ENCODE results near the gene R3HDM2.

R3HDM2 gene

DNA sequence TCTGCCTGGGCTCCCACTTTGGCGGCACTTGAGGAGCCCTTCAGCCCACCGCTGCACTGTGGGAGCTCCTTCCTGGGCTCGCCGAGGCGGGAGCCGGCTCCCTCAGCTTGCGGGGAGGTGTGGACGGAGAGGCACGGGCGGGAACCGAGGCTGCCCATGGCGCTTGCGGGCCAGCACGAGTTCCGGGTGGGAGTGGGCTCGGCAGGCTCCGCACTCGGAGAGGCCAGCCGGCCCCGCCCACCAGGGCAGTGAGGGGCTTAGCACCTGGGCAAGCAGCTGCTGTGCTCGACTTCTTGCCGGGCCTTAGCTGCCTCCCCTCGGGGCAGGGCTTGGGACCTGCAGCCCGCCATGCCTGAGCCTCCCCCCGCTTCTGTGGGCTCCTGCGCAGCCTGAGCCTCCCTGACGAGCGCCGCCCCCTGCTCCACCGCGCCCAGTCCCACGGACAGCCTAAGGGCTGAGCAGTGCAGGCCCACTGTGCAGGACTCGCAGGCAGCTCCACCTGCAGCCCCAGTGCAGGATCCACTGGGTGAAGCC is 44.6 kb downstream of the R3HDM2 start:
- Histone ChIP-seq H3K36me3 (ENCODE audit: control insufficient read depth in 4 of 4, insufficient read depth in 4 of 4, low read length in 3 of 4) (peaks cover 0 to 8% (median 3%) of the 10 kb centered on the region in 4 experiments), H3K27ac (ENCODE audit: insufficient read depth in 1 of 2, low read depth in 1 of 2, low read length in 2 of 2, poor library complexity in 1 of 2, severe bottlenecking in 2 of 2) (no peak overlapping the region), H3K9me3 (ENCODE audit: control extremely low read depth in 1 of 5, control insufficient read depth in 4 of 5, insufficient read depth in 2 of 5, low read depth in 1 of 5, low read length in 4 of 5) (no peaks in the 10 kb centered on the region), H3K27me3 (replicated peaks in 2 of 5; ENCODE audit: control insufficient read depth in 4 of 5, insufficient read depth in 5 of 5, low read length in 4 of 5) (no peaks in the 10 kb centered on the region), H3K4me3 (ENCODE audit: control insufficient read depth in 1 of 7, extremely low read depth in 1 of 7, insufficient read depth in 4 of 7, low read depth in 2 of 7, low read length in 6 of 7) (no peak overlapping the region), H3K4me1 (ENCODE audit: control extremely low read depth in 1 of 4, control insufficient read depth in 4 of 4, insufficient read depth in 4 of 4, low read length in 3 of 4) (no peaks in the 10 kb centered on the region)
- POLR2A ChIA-PET = interaction anchor here (0.6 kb wide), 1 partner anchor 195 kb away, joined by 3 read pairs; no protein-coding TSS in a partner anchor
- WGBS (ENCODE audit: insufficient coverage) = 98% methylated on average over 21 of the region's 33 CpGs
- CTCF ChIA-PET = interaction anchor here (0.9 kb wide), 1 partner anchor 69 kb away, joined by 3 read pairs; the partner anchor contains the start of gene INHBE
- DNase-seq = no peak

DNA sequence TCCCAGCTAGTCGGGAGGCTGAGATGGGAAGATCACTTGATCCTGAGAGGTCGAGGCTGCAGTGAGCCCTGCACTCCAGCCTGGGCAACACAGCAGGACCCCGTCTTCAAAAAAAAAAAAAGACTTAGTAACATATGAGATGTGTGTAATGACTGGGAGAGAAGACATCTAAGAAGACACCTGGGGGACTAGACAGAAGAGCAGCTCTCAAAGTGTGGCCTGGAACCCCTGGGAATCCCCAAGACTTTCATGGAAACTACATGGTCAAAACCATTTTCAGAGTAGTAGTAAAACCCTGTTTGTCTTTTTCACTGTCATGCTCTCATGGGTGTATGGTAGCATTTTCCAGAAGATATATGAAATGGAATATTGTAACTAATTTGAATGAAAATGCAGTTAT is 45.3 kb downstream of the R3HDM2 start:
- 100% methylated on average over 2 of the region's 3 CpGs for WGBS (ENCODE audit: insufficient coverage)
- H3K4me3 ChIP-seq (ENCODE audit: control insufficient read depth in 1 of 7, extremely low read depth in 1 of 7, insufficient read depth in 4 of 7, low read depth in 2 of 7, low read length in 6 of 7) = no peak overlapping the region

DNA sequence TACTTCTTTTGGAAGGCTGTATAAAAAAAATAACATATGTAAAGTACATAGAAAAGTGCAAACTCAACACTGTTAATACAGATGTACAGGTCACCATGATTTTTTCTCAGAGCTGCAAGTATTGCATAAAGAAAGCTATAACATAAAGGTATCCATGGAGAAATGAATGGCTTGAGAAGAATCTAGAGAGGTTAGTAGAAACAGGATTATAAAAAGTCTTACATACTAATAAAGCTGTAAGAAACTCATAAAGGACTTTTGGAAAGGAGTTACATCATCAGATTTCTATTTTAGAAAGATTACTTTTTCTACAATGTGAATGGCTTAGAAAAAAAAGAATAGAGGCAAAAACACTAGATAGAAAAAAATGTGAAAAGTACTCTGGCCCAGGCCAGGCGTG is 46.4 kb downstream of the R3HDM2 start:
- POLR2A ChIA-PET = no interaction called here
- DNase-seq = no peak
- Histone ChIP-seq H3K27me3 (replicated peaks in 2 of 5; ENCODE audit: control insufficient read depth in 4 of 5, insufficient read depth in 5 of 5, low read length in 4 of 5) (no peaks in the 10 kb centered on the region), H3K9me3 (ENCODE audit: control extremely low read depth in 1 of 5, control insufficient read depth in 4 of 5, insufficient read depth in 2 of 5, low read depth in 1 of 5, low read length in 4 of 5) (no peaks in the 10 kb centered on the region), H3K27ac (ENCODE audit: insufficient read depth in 1 of 2, low read depth in 1 of 2, low read length in 2 of 2, poor library complexity in 1 of 2, severe bottlenecking in 2 of 2) (no peak overlapping the region), H3K4me1 (ENCODE audit: control extremely low read depth in 1 of 4, control insufficient read depth in 4 of 4, insufficient read depth in 4 of 4, low read length in 3 of 4) (no peaks in the 10 kb centered on the region), H3K4me3 (ENCODE audit: control insufficient read depth in 1 of 7, extremely low read depth in 1 of 7, insufficient read depth in 4 of 7, low read depth in 2 of 7, low read length in 6 of 7) (no peak overlapping the region), H3K36me3 (ENCODE audit: control insufficient read depth in 4 of 4, insufficient read depth in 4 of 4, low read length in 3 of 4) (peaks cover 0 to 5% (median 2%) of the 10 kb centered on the region in 4 experiments)
- CTCF ChIA-PET = interaction anchor here (1.1 kb wide), 1 partner anchor 39 kb away, joined by 3 read pairs; no protein-coding TSS in a partner anchor
- WGBS (ENCODE audit: insufficient coverage) = 100% methylated on average over 1 of the region's 1 CpG

More for the DNA sequence above, 45.3 kb downstream of the R3HDM2 start:
- Histone ChIP-seq H3K27me3 (replicated peaks in 2 of 5; ENCODE audit: control insufficient read depth in 4 of 5, insufficient read depth in 5 of 5, low read length in 4 of 5) (no peaks in the 10 kb centered on the region), H3K9me3 (ENCODE audit: control extremely low read depth in 1 of 5, control insufficient read depth in 4 of 5, insufficient read depth in 2 of 5, low read depth in 1 of 5, low read length in 4 of 5) (no peaks in the 10 kb centered on the region), H3K4me1 (ENCODE audit: control extremely low read depth in 1 of 4, control insufficient read depth in 4 of 4, insufficient read depth in 4 of 4, low read length in 3 of 4) (no peaks in the 10 kb centered on the region), H3K27ac (ENCODE audit: insufficient read depth in 1 of 2, low read depth in 1 of 2, low read length in 2 of 2, poor library complexity in 1 of 2, severe bottlenecking in 2 of 2) (no peak overlapping the region), H3K36me3 (ENCODE audit: control insufficient read depth in 4 of 4, insufficient read depth in 4 of 4, low read length in 3 of 4) (peaks cover 0 to 7% (median 3%) of the 10 kb centered on the region in 4 experiments)
- ChIA-PET CTCF (interaction anchor here (0.6 to 1.1 kb wide), 2 partner anchors 41 to 143 kb away, joined by 3 read pairs; no protein-coding TSS in a partner anchor), POLR2A (interaction anchor here (0.6 kb wide), 1 partner anchor 194 kb away, joined by 3 read pairs; no protein-coding TSS in a partner anchor)
- no peak for DNase-seq

DNA sequence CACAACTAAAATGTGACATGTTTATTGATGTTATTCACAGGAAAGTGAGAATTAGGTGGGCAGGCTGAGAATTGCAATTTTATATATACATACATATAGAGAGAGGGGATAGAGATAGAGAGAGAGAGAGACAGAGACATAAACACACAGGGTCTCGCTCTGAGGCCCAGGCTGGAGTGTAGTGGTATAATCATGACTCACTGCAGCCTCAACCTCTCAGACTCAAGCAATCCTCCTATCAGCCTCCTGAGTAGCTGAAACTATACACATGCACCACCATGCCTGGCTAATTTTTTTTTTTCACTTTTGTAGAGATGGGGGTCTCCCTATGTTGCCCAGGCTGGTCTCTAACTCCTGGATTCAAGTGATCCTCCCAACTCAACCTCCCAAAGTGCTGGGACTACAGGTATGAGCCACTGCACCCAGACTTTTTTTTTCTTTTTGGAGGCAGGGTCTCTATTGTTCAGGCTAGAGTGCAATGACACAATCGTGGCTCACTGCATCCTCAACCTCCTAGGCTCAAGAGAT is 49.1 kb downstream of the R3HDM2 start:
- WGBS (ENCODE audit: insufficient coverage) = no CpG with 5 or more reads among the region's 2 CpGs
- H3K4me1 ChIP-seq (ENCODE audit: control extremely low read depth in 1 of 4, control insufficient read depth in 4 of 4, insufficient read depth in 4 of 4, low read length in 3 of 4) = no peaks in the 10 kb centered on the region
- H3K9me3 ChIP-seq (ENCODE audit: control extremely low read depth in 1 of 5, control insufficient read depth in 4 of 5, insufficient read depth in 2 of 5, low read depth in 1 of 5, low read length in 4 of 5) = no peaks in the 10 kb centered on the region
- ChIA-PET POLR2A (no interaction called here), CTCF (no interaction called here)
- no peak overlapping the region for H3K27ac ChIP-seq (ENCODE audit: insufficient read depth in 1 of 2, low read depth in 1 of 2, low read length in 2 of 2, poor library complexity in 1 of 2, severe bottlenecking in 2 of 2)
- no peak for DNase-seq
- H3K4me3 ChIP-seq (ENCODE audit: control insufficient read depth in 1 of 7, extremely low read depth in 1 of 7, insufficient read depth in 4 of 7, low read depth in 2 of 7, low read length in 6 of 7) = no peak overlapping the region
- H3K36me3 ChIP-seq (ENCODE audit: control insufficient read depth in 4 of 4, insufficient read depth in 4 of 4, low read length in 3 of 4) = peaks cover 0 to 10% (median 4%) of the 10 kb centered on the region in 4 experiments
- no peaks in the 10 kb centered on the region for H3K27me3 ChIP-seq (replicated peaks in 2 of 5; ENCODE audit: control insufficient read depth in 4 of 5, insufficient read depth in 5 of 5, low read length in 4 of 5)

DNA sequence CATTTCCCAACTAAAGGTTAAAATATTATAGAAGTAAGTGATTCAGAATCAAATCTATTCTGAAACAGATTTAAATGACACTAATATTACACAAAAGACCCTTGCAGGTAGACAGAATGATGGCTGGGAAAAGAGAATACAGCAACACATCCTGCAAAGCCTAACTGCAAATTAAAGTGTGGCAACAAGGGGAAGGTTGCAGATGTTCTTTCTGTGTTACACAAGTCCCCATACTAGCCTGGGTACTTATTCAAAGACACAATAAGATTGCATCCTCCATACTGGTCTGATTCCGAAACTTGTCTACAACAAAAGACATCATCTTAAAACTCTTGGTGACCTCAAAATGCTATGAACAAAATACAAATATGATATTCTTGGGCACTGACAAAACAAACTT is 50.5 kb downstream of the R3HDM2 start:
- no peaks in the 10 kb centered on the region for H3K9me3 ChIP-seq (ENCODE audit: control extremely low read depth in 1 of 5, control insufficient read depth in 4 of 5, insufficient read depth in 2 of 5, low read depth in 1 of 5, low read length in 4 of 5)
- H3K27ac ChIP-seq (ENCODE audit: insufficient read depth in 1 of 2, low read depth in 1 of 2, low read length in 2 of 2, poor library complexity in 1 of 2, severe bottlenecking in 2 of 2) = no peak overlapping the region
- no peak overlapping the region for H3K4me3 ChIP-seq (ENCODE audit: control insufficient read depth in 1 of 7, extremely low read depth in 1 of 7, insufficient read depth in 4 of 7, low read depth in 2 of 7, low read length in 6 of 7)
- H3K36me3 ChIP-seq (ENCODE audit: control insufficient read depth in 4 of 4, insufficient read depth in 4 of 4, low read length in 3 of 4) = peaks cover 0 to 10% (median under 1%) of the 10 kb centered on the region in 4 experiments
- H3K4me1 ChIP-seq (ENCODE audit: control extremely low read depth in 1 of 4, control insufficient read depth in 4 of 4, insufficient read depth in 4 of 4, low read length in 3 of 4) = no peaks in the 10 kb centered on the region
- WGBS (ENCODE audit: insufficient coverage) = 100% methylated on average over 1 of the region's 1 CpG
- ChIA-PET CTCF (interaction anchor here (0.6 kb wide), 1 partner anchor 126 kb away, joined by 3 read pairs; no protein-coding TSS in a partner anchor), POLR2A (no interaction called here)
- H3K27me3 ChIP-seq (replicated peaks in 2 of 5; ENCODE audit: control insufficient read depth in 4 of 5, insufficient read depth in 5 of 5, low read length in 4 of 5) = no peaks in the 10 kb centered on the region
- DNase-seq = no peak

DNA sequence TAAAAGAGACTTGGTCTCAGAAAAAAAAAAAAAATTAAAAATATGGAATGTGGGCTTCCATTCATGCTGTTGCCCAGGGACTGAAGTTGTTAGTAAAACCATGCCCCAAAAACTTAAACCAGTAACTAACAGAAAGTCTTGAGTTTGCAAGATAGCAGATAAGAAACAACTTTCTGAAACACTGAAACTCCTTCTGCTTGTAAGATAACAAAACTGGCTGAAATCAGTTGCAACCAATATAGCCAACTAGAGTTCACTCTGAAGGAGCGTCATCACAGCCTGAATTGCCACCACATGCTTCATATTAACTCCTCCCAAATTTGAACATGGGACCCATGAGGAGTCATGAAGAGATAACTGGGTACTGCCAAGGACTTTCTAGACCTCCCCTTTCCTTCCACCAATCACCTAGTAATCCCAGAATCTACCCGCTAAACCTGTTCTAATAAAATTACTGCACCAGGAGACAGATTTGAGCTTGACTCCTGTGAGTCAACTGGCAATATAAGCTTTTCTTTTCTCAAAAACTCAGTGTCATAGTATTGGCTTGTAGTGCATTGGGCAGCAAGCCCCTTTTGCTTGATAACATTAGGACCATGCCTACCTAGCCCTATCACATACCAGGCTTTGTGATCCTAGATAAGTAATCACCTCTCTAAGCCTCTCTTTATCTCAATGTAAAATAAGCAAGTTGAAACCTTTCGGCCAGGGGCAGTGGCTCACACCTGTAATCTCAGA is 53.6 kb downstream of the R3HDM2 start:
- DNase-seq = peak; percentile 18 to 81 (median 62)
- no CpG with 5 or more reads among the region's 3 CpGs for WGBS (ENCODE audit: insufficient coverage)
- peaks cover 0 to 13% (median 1%) of the 10 kb centered on the region in 4 experiments for H3K36me3 ChIP-seq (ENCODE audit: control insufficient read depth in 4 of 4, insufficient read depth in 4 of 4, low read length in 3 of 4)
- CTCF ChIA-PET = no interaction called here
- H3K4me3 ChIP-seq (ENCODE audit: control insufficient read depth in 1 of 7, extremely low read depth in 1 of 7, insufficient read depth in 4 of 7, low read depth in 2 of 7, low read length in 6 of 7) = no peak overlapping the region
- H3K27ac ChIP-seq (ENCODE audit: insufficient read depth in 1 of 2, low read depth in 1 of 2, low read length in 2 of 2, poor library complexity in 1 of 2, severe bottlenecking in 2 of 2) = no peak overlapping the region
- H3K9me3 ChIP-seq (ENCODE audit: control extremely low read depth in 1 of 5, control insufficient read depth in 4 of 5, insufficient read depth in 2 of 5, low read depth in 1 of 5, low read length in 4 of 5) = no peaks in the 10 kb centered on the region
- POLR2A ChIA-PET = no interaction called here
- H3K4me1 ChIP-seq (ENCODE audit: control extremely low read depth in 1 of 4, control insufficient read depth in 4 of 4, insufficient read depth in 4 of 4, low read length in 3 of 4) = no peaks in the 10 kb centered on the region
- H3K27me3 ChIP-seq (replicated peaks in 2 of 5; ENCODE audit: control insufficient read depth in 4 of 5, insufficient read depth in 5 of 5, low read length in 4 of 5) = no peaks in the 10 kb centered on the region

DNA sequence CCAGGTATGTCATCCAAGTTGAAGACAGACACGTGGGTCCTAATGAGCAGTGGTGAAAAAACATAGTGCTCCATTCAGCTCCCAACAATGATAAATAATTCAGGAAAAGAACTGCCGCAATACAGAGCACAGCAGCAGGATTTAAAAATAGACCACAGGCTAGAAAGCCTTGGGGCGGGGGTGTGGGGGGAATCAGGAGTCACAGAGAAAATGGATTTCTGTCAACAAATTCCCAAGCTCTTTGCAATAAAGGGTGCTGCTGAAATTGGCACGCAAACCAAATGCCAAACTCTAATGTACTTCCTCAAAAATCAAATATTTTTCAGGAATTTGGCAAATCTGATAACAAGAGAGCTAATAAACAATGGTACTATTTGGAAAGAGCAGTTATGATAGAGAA is 58.6 kb downstream of the R3HDM2 start:
- no peak for DNase-seq
- Histone ChIP-seq H3K27me3 (replicated peaks in 2 of 5; ENCODE audit: control insufficient read depth in 4 of 5, insufficient read depth in 5 of 5, low read length in 4 of 5) (no peaks in the 10 kb centered on the region), H3K27ac (ENCODE audit: insufficient read depth in 1 of 2, low read depth in 1 of 2, low read length in 2 of 2, poor library complexity in 1 of 2, severe bottlenecking in 2 of 2) (no peak overlapping the region), H3K36me3 (ENCODE audit: control insufficient read depth in 4 of 4, insufficient read depth in 4 of 4, low read length in 3 of 4) (peaks cover 5 to 10% (median 7%) of the 10 kb centered on the region in 4 experiments), H3K9me3 (ENCODE audit: control extremely low read depth in 1 of 5, control insufficient read depth in 4 of 5, insufficient read depth in 2 of 5, low read depth in 1 of 5, low read length in 4 of 5) (peaks cover 0 to 2% (median 0%) of the 10 kb centered on the region in 5 experiments), H3K4me3 (ENCODE audit: control insufficient read depth in 1 of 7, extremely low read depth in 1 of 7, insufficient read depth in 4 of 7, low read depth in 2 of 7, low read length in 6 of 7) (no peak overlapping the region), H3K4me1 (ENCODE audit: control extremely low read depth in 1 of 4, control insufficient read depth in 4 of 4, insufficient read depth in 4 of 4, low read length in 3 of 4) (no peaks in the 10 kb centered on the region)
- CTCF ChIA-PET = interaction anchor here (1.1 to 1.6 kb wide), 5 partner anchors 22 to 83 kb away, joined by 3 to 5 read pairs (median 3); partner anchors contain the start of gene INHBE
- POLR2A ChIA-PET = no interaction called here
- WGBS (ENCODE audit: insufficient coverage) = 90% methylated on average over 2 of the region's 4 CpGs

All from common myeloid progenitor, CD34-positive (primary cell).